ENCODE results near the gene CCNF.

The CCNF gene

DNA sequence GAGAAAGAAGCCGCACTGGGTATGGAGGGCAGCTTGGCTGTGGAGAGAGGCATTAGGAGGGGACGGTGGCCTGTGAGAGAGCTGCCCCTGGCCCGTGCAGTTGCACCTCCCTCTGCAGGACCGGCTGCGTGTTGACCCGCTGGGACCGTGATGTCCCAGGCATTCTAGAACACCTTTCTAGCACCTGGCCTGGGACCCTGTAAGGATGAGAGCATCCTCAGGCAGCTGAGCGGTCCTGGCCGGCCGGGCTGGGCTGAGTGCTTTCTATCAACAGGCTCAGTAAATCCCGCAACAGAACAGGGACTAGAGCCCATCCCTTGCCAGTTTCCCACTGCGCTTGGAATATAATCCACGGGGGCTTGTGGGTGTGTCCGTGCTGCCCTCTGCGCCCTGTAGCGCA is 60.3 kb downstream of the CCNF start:
- no peak for DNase-seq

DNA sequence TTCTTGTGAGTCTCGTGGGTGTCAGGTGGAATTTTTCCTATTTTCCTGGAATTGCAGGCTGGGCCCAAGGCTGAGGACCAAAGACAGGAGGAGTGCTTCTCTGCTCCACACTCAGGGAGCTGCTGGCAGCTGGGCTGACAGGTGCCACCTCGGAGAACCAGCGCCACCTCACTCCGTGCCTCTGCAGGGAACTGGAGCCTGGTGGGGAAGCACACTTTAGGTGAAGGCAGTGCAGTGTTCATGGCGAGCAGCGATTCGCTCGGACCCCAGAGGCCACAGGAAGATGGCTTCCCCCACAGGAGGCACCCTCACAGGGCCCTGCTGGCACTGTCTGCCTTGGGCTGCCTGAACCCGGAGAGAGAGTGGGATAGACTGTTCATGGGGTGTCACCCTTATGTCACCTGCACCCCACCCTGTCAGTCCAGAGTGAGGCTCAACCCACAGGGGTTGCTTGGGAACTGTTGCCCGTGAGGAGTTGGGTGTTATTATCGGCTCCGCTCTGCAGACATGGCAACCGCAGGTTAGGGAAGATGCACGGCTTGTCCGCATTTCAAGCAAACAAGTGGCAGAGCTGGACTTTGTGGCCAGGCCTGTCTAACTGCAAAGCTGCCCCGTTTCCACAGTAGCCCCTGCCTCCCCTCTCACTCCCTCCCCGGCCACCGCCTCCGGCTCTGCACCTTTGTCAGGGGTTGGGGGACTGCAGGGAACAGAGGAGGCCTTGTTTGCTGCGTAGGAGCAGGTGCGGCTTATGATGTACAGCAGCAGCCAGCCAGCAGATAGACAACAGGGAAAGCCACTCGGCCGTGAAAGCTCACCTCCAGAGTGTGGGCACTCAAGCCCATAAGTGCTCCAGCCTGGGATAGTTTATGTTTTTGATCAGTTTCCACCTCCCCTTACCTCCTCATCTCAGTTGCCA is 61.2 kb downstream of the CCNF start:
- DNase-seq: no peak

DNA sequence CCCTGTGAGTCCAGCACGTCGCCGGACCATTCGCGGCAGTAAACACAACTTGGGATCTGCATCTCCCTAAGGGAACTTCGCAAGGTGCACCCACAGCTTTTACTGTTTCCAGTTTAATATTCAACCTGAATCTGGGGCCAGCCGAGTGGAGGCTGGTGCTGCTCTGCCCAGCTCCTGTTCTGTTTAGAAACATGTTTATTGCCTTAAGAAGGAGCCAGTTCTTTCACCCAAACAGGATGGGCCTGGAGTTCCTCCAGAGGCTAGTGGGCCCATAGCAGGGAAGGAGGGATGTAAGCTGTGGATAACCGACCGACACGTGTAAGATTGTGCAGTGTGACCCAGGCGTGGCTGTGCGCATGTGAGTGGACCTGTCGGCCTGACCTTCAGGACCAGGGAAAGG is 63.0 kb downstream of the CCNF start:
- no peak for DNase-seq

DNA sequence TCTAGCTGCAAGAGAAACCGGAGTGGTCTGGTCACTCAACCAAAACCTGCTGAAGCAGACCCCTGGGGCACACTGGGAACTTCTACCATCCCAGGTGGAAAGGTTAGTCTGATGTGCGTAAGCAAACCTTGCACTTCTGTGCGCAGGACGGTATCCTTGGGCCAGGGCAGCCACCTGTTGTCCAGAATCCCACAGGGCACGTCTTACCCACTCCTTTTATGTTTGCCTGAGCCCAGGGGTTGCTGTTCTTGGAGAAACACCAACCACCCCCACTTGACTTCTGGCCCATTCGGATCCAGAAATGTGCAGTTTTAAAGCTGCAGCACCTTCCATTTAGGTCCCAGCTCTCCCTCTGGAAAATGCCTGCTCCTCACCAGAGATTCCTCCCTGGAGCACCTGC is 64.4 kb downstream of the CCNF start:
- no peak for DNase-seq

DNA sequence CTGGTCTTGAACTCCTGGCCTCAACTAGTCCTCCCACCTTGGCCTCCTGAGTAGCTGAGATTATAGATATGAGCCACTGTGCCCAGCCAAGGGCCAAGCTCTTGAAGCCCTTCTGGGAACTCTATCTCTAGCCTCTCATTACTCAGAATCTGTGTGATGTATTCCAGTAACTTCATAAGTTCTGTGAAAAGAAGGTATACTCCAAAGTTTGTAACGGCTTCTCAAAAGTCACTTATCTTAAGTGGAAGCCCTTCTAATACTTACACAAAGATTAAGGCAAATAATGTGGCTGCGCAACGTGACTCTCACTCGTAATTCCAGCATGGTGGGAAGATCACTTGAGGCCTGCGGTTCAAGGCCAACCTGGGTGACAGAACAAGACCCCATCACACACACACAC is 65.4 kb downstream of the CCNF start:
- no peak for DNase-seq

DNA sequence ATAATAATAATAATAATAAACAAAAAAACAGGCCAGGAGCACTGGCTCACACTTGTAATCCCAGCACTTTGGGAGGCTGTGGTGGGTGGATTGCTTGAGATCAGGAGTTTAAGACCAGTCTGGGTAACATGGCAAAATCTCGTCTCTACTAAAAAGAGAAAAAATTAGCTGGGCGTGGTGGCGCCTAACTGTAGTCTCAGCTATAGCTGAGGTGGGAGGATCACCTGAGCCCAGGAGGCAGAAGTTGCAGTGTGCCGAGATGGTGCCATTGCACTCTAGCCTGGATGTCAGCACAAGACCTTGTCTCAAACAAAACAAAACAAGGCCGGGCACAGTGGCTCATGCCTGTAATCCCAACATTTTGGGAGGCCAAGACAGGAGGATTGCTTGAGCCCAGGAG is 65.8 kb downstream of the CCNF start:
- DNase-seq: no peak

DNA sequence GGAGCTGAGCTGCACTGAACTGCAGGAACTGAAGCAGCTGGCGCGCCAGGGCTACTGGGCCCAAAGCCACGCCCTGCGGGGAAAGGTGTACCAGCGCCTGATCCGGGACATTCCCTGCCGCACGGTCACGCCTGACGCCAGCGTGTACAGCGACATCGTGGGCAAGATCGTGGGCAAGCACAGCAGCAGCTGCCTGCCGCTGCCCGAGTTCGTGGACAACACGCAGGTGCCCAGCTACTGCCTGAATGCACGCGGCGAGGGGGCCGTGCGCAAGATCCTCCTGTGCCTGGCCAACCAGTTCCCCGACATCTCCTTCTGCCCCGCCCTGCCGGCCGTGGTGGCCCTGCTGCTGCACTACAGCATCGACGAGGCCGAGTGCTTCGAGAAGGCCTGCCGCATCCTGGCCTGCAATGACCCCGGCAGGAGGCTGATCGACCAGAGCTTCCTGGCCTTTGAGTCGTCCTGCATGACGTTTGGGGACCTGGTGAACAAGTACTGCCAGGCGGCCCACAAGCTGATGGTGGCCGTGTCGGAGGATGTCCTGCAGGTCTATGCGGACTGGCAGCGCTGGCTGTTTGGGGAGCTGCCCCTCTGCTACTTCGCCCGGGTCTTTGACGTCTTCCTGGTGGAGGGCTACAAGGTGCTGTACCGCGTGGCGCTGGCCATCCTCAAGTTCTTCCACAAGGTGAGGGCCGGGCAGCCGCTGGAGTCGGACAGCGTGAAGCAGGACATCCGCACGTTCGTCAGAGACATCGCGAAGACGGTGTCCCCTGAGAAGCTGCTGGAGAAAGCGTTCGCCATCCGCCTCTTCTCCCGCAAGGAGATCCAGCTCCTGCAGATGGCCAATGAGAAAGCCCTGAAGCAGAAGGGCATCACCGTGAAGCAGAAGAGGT is 67.2 kb downstream of the CCNF start:
- no peak for DNase-seq

DNA sequence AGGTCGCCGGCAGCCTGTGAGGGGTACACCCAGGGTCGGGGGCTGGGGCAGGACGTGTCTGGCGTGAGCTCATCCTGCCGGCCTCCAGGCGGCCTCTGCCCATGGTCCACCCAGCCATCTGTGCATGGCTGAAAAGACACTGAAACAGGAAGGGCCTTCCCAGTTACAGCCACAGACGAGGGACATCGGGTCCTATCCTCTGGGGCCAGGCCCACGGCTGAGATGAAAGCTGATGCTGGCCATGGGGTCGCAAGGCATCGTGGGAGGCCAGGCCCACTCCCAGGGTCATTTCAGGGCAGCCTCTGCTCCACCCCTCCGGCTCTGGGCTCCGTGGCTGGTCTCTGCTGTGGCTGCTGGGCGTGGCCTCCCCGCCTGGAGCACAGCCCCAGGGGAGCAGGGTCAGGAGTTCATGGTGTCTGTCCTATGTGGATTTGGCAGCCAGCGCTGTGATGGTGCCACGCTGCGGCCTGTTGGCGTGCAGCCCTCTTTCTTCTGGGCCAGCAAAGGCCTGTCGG is 67.9 kb downstream of the CCNF start:
- DNase-seq: no peak

DNA sequence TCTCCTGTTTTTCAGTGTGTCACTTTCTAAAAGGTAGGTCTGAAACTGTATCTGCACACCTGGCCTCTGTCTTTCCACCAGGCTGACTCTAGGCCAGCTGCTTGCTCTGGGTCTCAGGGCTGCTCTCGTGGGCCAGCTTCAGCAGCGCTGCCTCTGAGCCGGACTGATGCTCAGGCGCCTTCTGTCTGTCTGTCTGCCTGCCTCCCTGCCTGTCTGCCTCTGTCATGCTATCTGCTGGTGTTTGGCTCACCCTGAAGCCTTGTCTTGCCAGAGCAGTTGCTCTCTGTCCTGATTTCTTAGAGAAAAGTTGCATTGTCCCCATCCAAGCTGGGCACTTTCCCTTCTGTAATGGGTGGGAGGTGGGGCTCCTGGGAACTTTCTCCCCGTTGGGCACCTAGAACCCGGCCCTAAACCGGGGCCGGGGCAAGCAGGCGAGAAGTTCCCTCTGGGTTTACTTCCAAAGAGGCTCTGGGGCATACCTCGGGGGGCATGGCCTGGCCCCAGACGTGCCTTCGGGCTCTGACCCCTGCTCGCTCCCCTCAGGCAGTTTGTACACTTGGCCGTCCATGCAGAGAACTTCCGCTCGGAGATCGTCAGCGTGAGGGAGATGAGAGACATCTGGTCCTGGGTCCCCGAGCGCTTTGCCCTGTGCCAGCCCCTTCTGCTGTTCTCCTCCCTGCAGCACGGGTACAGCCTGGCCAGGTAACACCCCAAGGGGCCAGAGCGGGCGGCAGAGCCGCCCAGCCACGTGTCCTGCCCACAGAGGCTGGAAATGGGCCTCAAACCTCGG is 68.6 kb downstream of the CCNF start:
- DNase-seq: no peak

DNA sequence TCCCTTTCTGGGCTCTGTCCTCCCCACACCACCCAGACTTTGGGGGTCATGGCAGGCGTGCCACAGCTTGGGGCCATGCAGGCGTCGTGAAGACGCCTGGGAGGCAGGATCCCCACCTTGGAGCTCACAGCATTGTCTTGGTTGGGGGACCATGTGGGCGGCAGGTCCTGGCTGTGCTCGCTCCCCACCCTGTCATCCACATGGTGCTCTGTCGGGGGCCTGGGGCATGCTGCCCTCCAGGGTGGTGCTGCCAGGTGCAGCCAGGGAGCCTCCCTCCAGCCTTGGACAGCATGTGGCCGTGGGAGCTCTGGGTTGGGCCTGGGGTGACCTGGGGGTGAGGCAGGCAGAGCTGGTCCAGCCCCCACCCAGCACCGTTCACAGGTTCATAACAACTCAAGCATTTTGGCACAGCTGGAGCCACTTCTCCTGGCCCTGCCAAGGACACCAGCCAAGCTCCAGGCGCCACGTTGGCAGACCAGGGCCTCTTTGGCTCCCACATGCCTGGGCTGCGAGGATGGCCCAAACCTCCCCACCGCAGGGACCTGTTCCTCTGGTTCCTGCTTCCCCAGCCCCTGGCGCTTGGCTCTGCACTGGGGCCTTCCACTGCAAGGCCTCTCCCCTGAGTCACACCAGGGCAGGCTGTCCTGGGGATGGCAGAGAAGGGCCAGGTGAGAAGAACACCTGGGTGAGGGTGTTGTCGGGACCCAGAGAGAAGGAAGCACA is 69.4 kb downstream of the CCNF start:
- DNase-seq: no peak

DNA sequence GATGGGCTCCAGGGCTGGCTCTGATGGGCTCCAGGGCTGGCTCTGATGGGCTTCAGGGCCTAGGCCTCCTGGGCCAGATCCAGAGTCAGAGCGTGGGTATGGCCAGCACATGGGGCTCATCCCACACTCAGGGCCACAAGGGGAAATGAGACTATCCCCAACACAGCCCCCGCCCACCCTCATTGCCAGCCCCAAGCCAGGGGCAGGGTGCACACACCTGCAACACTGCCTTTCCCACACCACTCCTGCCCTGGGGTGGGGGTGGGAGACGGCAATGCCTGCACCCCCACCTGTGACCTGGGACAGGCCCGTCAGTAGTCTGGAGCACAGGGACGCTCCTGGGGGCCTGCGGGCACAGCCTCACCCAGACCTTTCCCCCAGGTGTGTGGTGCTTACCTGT is 70.2 kb downstream of the CCNF start:
- DNase-seq: no peak

DNA sequence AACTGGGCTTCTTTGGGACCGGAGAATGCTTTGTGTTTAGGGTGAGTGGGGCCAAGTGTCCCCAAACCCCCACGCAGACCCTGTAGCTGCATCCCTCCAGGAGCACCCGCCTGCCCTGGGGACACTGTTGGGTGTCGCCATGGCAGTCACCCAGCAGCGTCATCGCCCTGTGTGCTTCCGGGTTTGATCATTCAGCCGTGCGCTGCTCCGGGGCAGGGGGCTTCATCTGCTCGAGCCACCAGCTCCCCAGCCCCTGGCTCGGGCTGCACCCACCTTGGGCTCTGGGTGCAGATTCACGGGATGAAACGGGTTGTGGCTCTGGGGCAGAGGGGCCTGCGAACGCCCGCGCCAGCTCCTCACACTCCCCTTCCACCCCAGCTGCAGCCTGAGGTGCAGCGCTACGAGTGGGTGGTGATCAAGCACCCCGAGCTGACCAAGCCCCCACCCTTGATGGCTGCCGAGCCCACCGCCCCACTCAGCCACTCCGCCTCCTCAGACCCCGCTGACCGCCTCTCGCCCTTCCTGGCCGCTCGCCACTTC is 70.7 kb downstream of the CCNF start:
- DNase-seq: no peak

DNA sequence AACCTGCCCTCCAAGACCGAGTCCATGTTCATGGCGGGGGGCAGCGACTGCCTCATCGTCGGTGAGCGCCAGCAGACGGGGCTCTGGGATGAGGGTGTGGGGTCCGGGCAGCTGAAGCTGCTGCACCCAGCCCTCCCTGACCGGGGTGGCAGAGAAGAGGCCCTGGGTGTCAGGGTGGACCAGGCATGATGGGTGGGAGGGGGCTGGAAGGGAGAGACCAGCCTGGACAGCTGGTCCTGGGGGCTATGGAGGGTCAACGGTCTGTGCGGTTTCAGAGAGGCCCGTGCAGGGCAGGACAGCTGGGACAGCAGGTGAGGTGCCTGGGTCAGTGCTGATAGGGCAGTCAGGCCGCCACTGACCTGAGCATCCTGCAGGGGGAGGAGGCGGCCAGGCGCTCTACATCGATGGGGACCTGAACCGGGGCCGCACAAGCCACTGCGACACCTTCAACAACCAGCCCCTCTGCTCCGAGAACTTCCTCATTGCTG is 71.2 kb downstream of the CCNF start:
- DNase-seq: no peak

DNA sequence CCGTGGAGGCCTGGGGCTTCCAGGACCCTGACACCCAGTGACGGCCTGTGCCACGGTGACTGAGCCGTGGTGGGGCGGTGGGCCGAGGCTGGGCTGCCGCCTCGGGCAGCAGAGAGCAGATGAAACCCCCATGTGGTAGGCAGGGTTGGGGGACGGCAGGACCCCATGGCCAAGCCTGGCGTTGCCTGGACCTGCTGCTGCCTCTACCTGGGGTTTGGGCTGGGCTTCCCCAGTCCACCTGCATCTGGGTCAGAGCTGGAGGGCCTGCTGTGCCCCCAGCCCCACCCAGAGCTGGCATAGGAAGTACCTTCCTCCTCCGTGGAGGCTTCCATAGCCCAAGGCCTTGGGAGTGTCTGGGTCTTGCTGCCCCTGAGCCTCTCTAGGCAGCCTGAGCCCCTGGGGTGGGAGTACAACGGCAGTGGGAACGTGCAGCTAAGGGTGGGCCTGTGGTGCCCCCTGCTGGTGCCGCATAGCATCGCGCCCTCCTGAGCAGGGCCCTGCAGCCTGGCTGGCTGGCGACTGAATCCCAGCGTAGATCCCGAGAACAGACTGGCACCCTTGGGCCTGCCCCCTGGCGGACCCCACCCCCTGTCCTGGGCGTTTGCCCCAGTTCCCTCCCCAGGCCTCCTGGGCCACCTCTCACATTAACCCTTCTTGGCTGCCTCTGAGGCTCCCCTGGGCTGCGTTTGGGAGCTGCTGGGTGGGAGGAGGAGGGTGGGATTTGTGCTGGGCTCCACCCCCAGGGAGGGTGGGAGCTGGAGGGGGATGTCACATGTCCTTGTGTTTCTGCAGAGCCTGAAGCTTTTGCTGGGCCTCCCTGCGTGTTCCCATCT is 71.9 kb downstream of the CCNF start:
- peak; percentile 65 for DNase-seq

DNA sequence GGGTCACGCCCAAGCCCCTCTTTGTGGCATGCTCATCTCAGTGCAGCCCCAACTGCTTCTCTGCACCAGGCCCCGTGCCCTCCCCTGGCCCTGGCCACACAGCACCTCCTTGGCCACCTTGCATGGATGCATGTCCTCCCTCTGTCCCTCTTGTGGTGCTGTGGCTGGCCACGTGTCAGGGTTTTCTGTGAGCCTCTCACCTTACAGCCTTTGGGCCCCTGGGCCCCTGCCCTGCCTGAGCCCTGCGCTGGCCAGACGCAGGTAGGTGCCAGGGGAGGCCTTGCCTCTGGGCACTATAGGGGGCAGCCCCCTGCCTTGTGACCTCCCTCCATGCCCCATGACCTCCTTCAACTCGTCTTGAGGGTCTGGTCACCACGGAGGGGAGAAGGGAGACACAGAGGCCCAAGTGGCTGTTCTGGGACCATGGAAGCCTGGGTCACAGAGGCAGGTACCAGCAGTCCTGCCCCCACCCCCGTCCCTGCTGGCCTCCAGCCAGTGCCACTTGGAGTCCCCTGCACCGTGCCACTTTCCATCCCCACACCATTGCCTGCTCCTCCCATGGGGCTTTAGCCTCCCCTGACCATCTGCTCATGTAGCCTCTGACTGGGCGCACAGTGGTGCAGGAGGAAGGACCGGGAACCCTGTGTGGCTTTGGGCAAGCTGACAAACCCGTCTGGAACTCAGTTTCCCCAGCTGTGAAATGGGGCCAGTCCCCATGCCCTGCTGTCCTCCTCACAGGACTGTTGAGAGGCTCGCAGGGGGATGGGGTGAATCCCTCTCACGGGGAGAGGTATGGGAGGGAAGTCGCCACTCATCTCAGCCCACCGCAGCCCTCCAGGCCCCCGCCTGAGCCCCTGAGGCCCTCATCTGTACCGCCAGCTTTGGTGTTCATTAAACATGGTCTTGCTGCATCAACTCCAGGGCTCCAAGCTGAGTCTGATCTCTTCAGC is 73.0 kb downstream of the CCNF start:
- DNase-seq: no peak

DNA sequence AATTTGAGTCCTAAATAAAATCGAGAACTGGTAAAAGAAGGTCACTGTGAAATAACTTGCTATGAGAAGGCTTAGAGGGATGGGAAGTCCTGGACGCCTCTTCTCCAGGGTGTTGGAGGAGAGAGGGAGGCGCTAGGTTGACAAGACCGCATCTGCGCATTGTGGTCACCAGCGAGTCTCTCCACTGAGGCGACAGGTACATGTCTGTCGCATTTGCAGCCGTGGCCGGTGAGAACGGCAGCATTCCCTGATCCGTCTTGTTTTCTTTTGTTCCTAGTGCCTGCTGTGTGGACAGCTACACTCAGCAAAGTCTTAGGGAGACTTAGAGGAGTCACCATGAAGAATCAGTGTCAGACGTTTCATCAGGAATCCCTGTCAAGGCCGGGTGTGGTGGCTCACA is 76.4 kb downstream of the CCNF start:
- no peak for DNase-seq

DNA sequence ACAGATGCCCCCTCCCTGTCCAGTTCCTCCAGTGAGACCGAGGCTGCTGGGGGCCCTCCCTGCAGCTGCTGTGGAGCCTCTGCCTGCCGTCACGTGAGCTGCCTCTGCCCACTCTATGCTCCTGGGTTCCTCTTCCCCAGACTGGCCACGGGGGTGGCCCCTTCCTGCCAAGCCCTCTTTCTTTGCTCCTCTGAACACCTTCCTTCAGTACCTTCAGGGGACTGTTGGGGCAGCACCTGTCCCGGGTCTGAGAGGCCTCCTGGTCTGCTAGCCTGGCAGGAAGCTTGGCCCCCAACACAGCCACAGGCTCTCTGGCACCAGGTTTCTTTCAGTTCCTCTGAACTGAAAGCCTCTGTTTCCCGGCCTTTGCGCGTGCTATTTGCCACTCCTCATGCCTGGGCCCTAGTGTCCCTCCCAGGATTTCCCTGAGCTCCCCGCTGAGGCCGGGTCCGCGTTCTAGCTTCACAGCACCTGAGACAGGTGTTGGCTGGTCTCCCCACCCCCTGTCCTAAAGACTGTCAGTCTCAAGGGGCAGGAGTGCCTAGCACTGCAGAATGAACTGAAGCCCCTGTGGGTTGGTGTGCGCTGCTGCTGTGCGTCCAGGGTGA is 77.9 kb downstream of the CCNF start:
- DNase-seq: no peak

DNA sequence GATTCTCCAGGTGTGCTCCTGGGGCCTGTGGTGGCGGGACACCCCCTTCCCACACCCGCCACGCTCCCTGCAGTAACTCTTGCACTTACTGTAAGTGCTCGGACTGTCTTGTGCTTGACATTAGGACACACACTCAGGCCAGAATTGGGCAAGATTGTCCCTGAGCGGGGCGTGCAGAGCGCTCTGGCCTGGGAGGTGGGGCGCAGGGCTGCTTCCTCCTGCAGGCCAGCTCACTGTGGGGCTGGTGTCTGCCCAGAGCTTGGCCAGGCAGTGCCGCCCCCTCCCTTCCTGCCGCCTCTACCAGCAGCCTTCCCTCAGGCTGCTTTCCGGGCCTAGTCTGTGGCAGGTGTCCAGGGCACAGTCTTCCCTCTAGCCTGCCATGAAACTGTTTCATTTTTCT is 78.4 kb downstream of the CCNF start:
- no peak for DNase-seq

Measured in fibroblast of skin of right quadriceps (primary cell).